Fibroblast of peridontal ligament (primary cell): Measurements from ENCODE around the gene RNF167.

Experiments used
- DNase-seq: peaks from one replicate; pipeline ENCODE4 v3.0.0-alpha.2; 2010; ENCODE audit errors: extremely low read depth

RNF167 gene

GRCh38 chr17:4938688-4939545 is 1.2 kb upstream of the RNF167 start:
- no peak for DNase-seq

- DNase-seq, result peak; percentile 13
These were observed 597 bp upstream of the RNF167 start for GRCh38 chr17:4939546-4939795.

- no peak for DNase-seq
These were observed 669 bp downstream of the RNF167 start for GRCh38 chr17:4940555-4941318.

- DNase-seq, result no peak
These were observed 1.2 kb downstream of the RNF167 start for GRCh38 chr17:4941319-4941610.

GRCh38 chr17:4942760-4943508 is 2.9 kb downstream of the RNF167 start:
- no peak for DNase-seq

GRCh38 chr17:4944163-4944553 is 4.1 kb downstream of the RNF167 start:
- DNase-seq, result no peak

- DNase-seq, result no peak
These were observed 4.6 kb downstream of the RNF167 start for GRCh38 chr17:4944554-4945175.

- DNase-seq, result peak; percentile 88
These were observed 5.3 kb downstream of the RNF167 start for GRCh38 chr17:4945176-4945943.

GRCh38 chr17:4945944-4946280 is 5.8 kb downstream of the RNF167 start:
- DNase-seq, result no peak

- DNase-seq, result no peak
These were observed 6.4 kb downstream of the RNF167 start for GRCh38 chr17:4946312-4946976.

GRCh38 chr17:4947010-4947410 is 6.9 kb downstream of the RNF167 start:
- no peak for DNase-seq

- DNase-seq, result peak; percentile 38
These were observed 7.5 kb downstream of the RNF167 start for GRCh38 chr17:4947411-4948165.

GRCh38 chr17:4948166-4948930 is 8.3 kb downstream of the RNF167 start, which contains the start of gene PFN1:
TSS of gene PFN1 (minus strand) at chr17:4948530. CDS start at chr17:4948394, 136 bp downstream.
- peak; percentile 93 for DNase-seq

GRCh38 chr17:4948931-4949320 is 8.9 kb downstream of the RNF167 start:
- DNase-seq, result no peak

- DNase-seq, result peak; percentile 48
These were observed 9.4 kb downstream of the RNF167 start for GRCh38 chr17:4949321-4950074.

- no peak for DNase-seq
These were observed 10.1 kb downstream of the RNF167 start for GRCh38 chr17:4950075-4950745.

- no peak for DNase-seq
These were observed 10.7 kb downstream of the RNF167 start, which contains the start of gene ENO3 for GRCh38 chr17:4950746-4951204. TSS of gene ENO3 (plus strand) at chr17:4951119. CDS start at chr17:4951830, 711 bp downstream.

GRCh38 chr17:4951486-4951885 is 11.4 kb downstream of the RNF167 start:
- DNase-seq, result no peak
